K562 (cell line): ENCODE data around the gene VRK3. TPM values are rescaled to one million over a fixed set of nuclear protein-coding genes. Genes with fewer than 3 reads are reported as not detected.

Experiments used
- ELF2 ChIP-seq: fragments of 250-450 bp; sonication (Bioruptor Pico); IDR thresholded peaks from 2 replicates; pipeline ENCODE4 v1.5.0; 2021; ENCODE audit warnings: mild to moderate bottlenecking
- HMGN3 ChIP-seq: IDR thresholded peaks from 2 replicates; pipeline ENCODE4 v1.6.1; 2011; ENCODE audit warnings: borderline replicate concordance, low read depth, mild to moderate bottlenecking, mixed read lengths, low read length; ENCODE audit not compliant: insufficient read length; ENCODE audit errors: extremely low read depth
- MGA ChIP-seq: fragments of 450-650 bp; IDR thresholded peaks from 2 replicates; pipeline ENCODE4 v1.6.1; 2016; ENCODE audit warnings: mild to moderate bottlenecking, moderate library complexity
- NCOA6 ChIP-seq: fragments of 450-650 bp; IDR thresholded peaks from 2 replicates; pipeline ENCODE4 v1.6.1; 2017; ENCODE audit warnings: mild to moderate bottlenecking
- PHB ChIP-seq: fragments of 250-450 bp; sonication (Bioruptor Pico); IDR thresholded peaks from 2 replicates; pipeline ENCODE4 v1.5.0; 2021
- RBM22 ChIP-seq: fragments of 200-400 bp; formaldehyde crosslinking; IDR thresholded peaks from 2 replicates; pipeline ENCODE4 v1.6.1; 2018; ENCODE audit warnings: low read length, low read depth; ENCODE audit not compliant: poor library complexity, severe bottlenecking
- TARDBP ChIP-seq: fragments of 450-650 bp; IDR thresholded peaks from 2 replicates; pipeline ENCODE4 v1.6.1; 2016
- ZBTB33 ChIP-seq: sonication (generic); formaldehyde crosslinking; IDR thresholded peaks from 2 replicates; pipeline ENCODE4 v1.8.1; 2023; ENCODE audit warnings: mild to moderate bottlenecking, missing genetic modification reagents
- ZKSCAN1 ChIP-seq: fragments of 150-350 bp; IDR thresholded peaks from 2 replicates; pipeline ENCODE4 v1.6.1; 2016; ENCODE audit warnings: low read depth, low read length
- ZNF224 ChIP-seq: sonication (generic); formaldehyde crosslinking; IDR thresholded peaks from 2 replicates; pipeline ENCODE4 v1.8.0; 2022; ENCODE audit warnings: mild to moderate bottlenecking, missing genetic modification reagents
- ZNF280A ChIP-seq: fragments of 450-650 bp; IDR thresholded peaks from 2 replicates; pipeline ENCODE4 v1.6.1; 2018; ENCODE audit warnings: mild to moderate bottlenecking, low read depth; ENCODE audit not compliant: partially characterized antibody
- polyA plus RNA-seq, 8 experiments: library from polyadenylated mRNA; depleted of rRNA in 4 of 8; stranded (reverse) in 5 of 8; unstranded in 3 of 8; fragments of >200 nt; fragmentation: Nextera tagmentation in 2 of 8; fragmentation: Illumina TruSeq in 1 of 8; extraction: Ambion mirVana in 2 of 8; extraction: Trizol in 1 of 8; gene quantifications; 2 replicates each; pipeline versions ENCODE4 v1.2.1 to v1.2.3, GENCODE V29; 2011 to 2014; ENCODE audit warnings: inconsistent platforms in 1 of 8, missing spikeins in 1 of 8
- total RNA-seq, 7 experiments: library from RNA; depleted of rRNA in 6 of 7; stranded (reverse); fragments of >200 nt in 6 of 7; fragmentation: Illumina TruSeq in 2 of 7; extraction: Trizol in 2 of 7; gene quantifications; 2 replicates each; pipeline versions ENCODE4 v1.2.1 to v1.2.3, GENCODE V29; 2011 to 2021; ENCODE audit warnings: low replicate concordance in 1 of 7
- TF ChIP-seq, protein P1 (sequence below), 2 experiments: fragments of 450-650 bp in 1 of 2; sonication (generic) in 1 of 2; formaldehyde crosslinking in 1 of 2; IDR thresholded peaks in 1 of 2; conservative IDR thresholded peaks in 1 of 2; 2 replicates each; pipeline versions ENCODE4 v1.6.1 to v1.8.1; 2016 to 2023; ENCODE audit warnings: mild to moderate bottlenecking in 2 of 2, moderate library complexity in 2 of 2, inconsistent platforms in 1 of 2, missing genetic modification reagents in 1 of 2

VRK3 gene
- total and polyA plus RNA-seq, 9 of the 15 experiments (the other 6 are each of a cell fraction or from before 2014, with no cell fraction given), result 25.6 to 94.3 (median 42.9) TPM

- TF ChIP-seq MGA (no peak), NCOA6 (no peak), ELF2 (CRISPR knock-in tag) (0 out of 2 replicates have a peak, but pooled peaks have one; percentile 18), ZBTB33 (CRISPR knock-in tag) (peak; percentile 64; the same call in 1 of the 2 replicates), TARDBP (peak; percentile 90; the same call in 1 of the 2 replicates), ZKSCAN1 (no peak), ZNF280A (no peak), PHB (CRISPR knock-in tag) (0 out of 2 replicates have a peak, but pooled peaks have one; percentile 65), HMGN3 (peak; percentile 26), RBM22 (peak; percentile 98), ZNF224 (no peak)
- TF ChIP-seq, protein P1, sequence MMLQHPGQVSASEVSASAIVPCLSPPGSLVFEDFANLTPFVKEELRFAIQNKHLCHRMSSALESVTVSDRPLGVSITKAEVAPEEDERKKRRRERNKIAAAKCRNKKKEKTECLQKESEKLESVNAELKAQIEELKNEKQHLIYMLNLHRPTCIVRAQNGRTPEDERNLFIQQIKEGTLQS (IDR thresholded peaks at IDR 0.05), result no peak
- TF ChIP-seq, protein P1 (CRISPR knock-in tag; conservative IDR thresholded peaks at IDR 0.05), result no peak
Measured at GRCh38 chr19:49932731-49933131, 92.4 kb downstream of the VRK3 start (continued).
